GM12878 (cell line): ENCODE data around the gene B3GNT2. TPM values are rescaled to one million over a fixed set of nuclear protein-coding genes. Genes with fewer than 3 reads are reported as not detected.

Experiments
- ATAC-seq: fragments of 200-7000 bp; cut with Tn5 transposase; 3 replicates; pipeline ENCODE4 v1.9.1; 2020; ENCODE audit warnings: mild to moderate bottlenecking, moderate library complexity
- BruUV-seq: library from RNA; stranded (reverse); fragments of 400-500 nt; replicated peaks from 2 replicates; lab custom pipeline; 2021; lab: Mats Ljungman, UMichigan
- CTCF ChIA-PET: fragments of 300-600 bp; sonication (Branson Sonifier 250); formaldehyde crosslinking; extraction: SDS; loops from one replicate; lab custom pipeline; 2021; ENCODE audit warnings: inconsistent platforms; lab: Yijun Ruan, JAX
- POLR2A ChIA-PET: fragments of 350-600 bp; formaldehyde crosslinking; extraction: SDS; loops from one replicate; lab custom pipeline; 2021; ENCODE audit warnings: inconsistent platforms; lab: Charles Lee
- RAD21 ChIA-PET: fragments of 300-600 bp; sonication (Branson Sonifier 250); formaldehyde crosslinking; loops from one replicate; lab custom pipeline; 2023; ENCODE audit warnings: antibody characterized with exemption; ENCODE audit not compliant: unreplicated experiment; lab: Charles Lee
- SMC1A ChIA-PET: fragments of 300-600 bp; sonication (Branson Sonifier 250); formaldehyde crosslinking; loops from one replicate; lab custom pipeline; 2023; ENCODE audit not compliant: unreplicated experiment, uncharacterized antibody; lab: Charles Lee
- DNase-seq: peaks from one replicate; pipeline ENCODE4 v3.0.0-alpha.2; 2011; ENCODE audit warnings: low read depth, low spot score
- FAIRE-seq: peaks from 3 replicates; lab custom pipeline; 2011; peaks lifted over from hg19 to GRCh38; lab: Jason Lieb, UNC
- H2AFZ ChIP-seq: 2 replicates; pipeline ENCODE4 v1.6.0; 2011; ENCODE audit warnings: low read depth, low read length, control low read depth; ENCODE audit not compliant: control insufficient read depth
- H3K27ac ChIP-seq: 2 replicates; pipeline ENCODE4 v1.5.1; 2011; ENCODE audit warnings: control low read depth; ENCODE audit not compliant: control insufficient read depth, insufficient read depth
- H3K27me3 ChIP-seq, 2 experiments: replicated peaks in 1 of 2; 2 replicates each; pipeline versions ENCODE4 v1.6.0 to v1.6.1; 2011; ENCODE audit warnings: low read length in 1 of 2; ENCODE audit not compliant: control insufficient read depth in 2 of 2, insufficient read depth in 2 of 2
- H3K36me3 ChIP-seq, 2 experiments: 2 replicates each; pipeline ENCODE4 v1.5.1; 2011; ENCODE audit warnings: low read length in 1 of 2; ENCODE audit not compliant: control insufficient read depth in 2 of 2, insufficient read depth in 2 of 2
- H3K4me1 ChIP-seq: 2 replicates; pipeline ENCODE4 v1.6.1; 2011; ENCODE audit warnings: mild to moderate bottlenecking, low read length, moderate library complexity, mixed read lengths; ENCODE audit not compliant: control insufficient read depth, insufficient read depth
- H3K4me2 ChIP-seq: 2 replicates; pipeline ENCODE4 v1.6.0; 2011; ENCODE audit warnings: control low read depth; ENCODE audit not compliant: control insufficient read depth, insufficient read depth
- H3K4me3 ChIP-seq: fragments of 200-600 bp; sonication (generic); 2 replicates; pipeline ENCODE4 v1.5.1; 2016
- H3K79me2 ChIP-seq: 2 replicates; pipeline ENCODE4 v1.6.0; 2011; ENCODE audit warnings: low read length; ENCODE audit not compliant: control insufficient read depth, insufficient read depth
- H3K9ac ChIP-seq: 2 replicates; pipeline ENCODE4 v1.8.0; 2011; ENCODE audit warnings: low read length, control low read depth, mixed read lengths; ENCODE audit not compliant: control insufficient read depth, insufficient read depth
- H3K9me3 ChIP-seq: replicated peaks from 3 replicates; pipeline ENCODE4 v1.5.1; 2011; ENCODE audit warnings: mild to moderate bottlenecking, low read length; ENCODE audit not compliant: control insufficient read depth, insufficient read depth
- H4K20me1 ChIP-seq: 2 replicates; pipeline ENCODE4 v1.6.0; 2011; ENCODE audit not compliant: control insufficient read depth, insufficient read depth
- CREB1 ChIP-seq: IDR thresholded peaks from 2 replicates; pipeline ENCODE4 v1.6.1; 2012; ENCODE audit warnings: low read depth, mild to moderate bottlenecking, inconsistent platforms
- ESRRA ChIP-seq: IDR thresholded peaks from 2 replicates; pipeline ENCODE4 v1.6.1; 2012; ENCODE audit warnings: mild to moderate bottlenecking, low read length, improper control_type of control experiment
- GATAD2B ChIP-seq: fragments of 450-650 bp; conservative IDR thresholded peaks from 2 replicates; pipeline ENCODE4 v1.6.1; 2017; ENCODE audit warnings: low read depth, mild to moderate bottlenecking, moderate library complexity
- MAX ChIP-seq: IDR thresholded peaks from 2 replicates; pipeline ENCODE4 v1.6.1; 2012; ENCODE audit warnings: low read depth, low read length, improper control_type of control experiment
- NBN ChIP-seq: fragments of 450-650 bp; IDR thresholded peaks from 2 replicates; pipeline ENCODE4 v1.6.1; 2016
- NRF1 ChIP-seq: conservative IDR thresholded peaks from 2 replicates; pipeline ENCODE4 v1.6.1; 2011; ENCODE audit warnings: mild to moderate bottlenecking, low read depth, low read length, improper control_type of control experiment
- POLR2A ChIP-seq: IDR thresholded peaks from 2 replicates; pipeline ENCODE4 v1.6.1; 2011; ENCODE audit warnings: low read depth, mild to moderate bottlenecking, low read length
- RAD21 ChIP-seq: IDR thresholded peaks from 2 replicates; pipeline ENCODE4 v1.6.1; 2011; ENCODE audit warnings: mild to moderate bottlenecking, low read depth, low read length, moderate library complexity; ENCODE audit not compliant: insufficient read depth
- SKIL ChIP-seq: fragments of 450-650 bp; IDR thresholded peaks from 2 replicates; pipeline ENCODE4 v1.6.1; 2017; ENCODE audit warnings: mild to moderate bottlenecking, low read depth, inconsistent platforms; ENCODE audit not compliant: poor library complexity, severe bottlenecking
- SMAD1 ChIP-seq: fragments of 450-650 bp; IDR thresholded peaks from 2 replicates; pipeline ENCODE4 v1.6.1; 2018; ENCODE audit warnings: mild to moderate bottlenecking, low read depth; ENCODE audit not compliant: partially characterized antibody
- SMARCA5 ChIP-seq: fragments of 450-650 bp; IDR thresholded peaks from 2 replicates; pipeline ENCODE4 v1.6.1; 2017; ENCODE audit warnings: mild to moderate bottlenecking
- SPI1 ChIP-seq: IDR thresholded peaks from 2 replicates; pipeline ENCODE4 v1.6.1; 2011; ENCODE audit warnings: low read depth, mild to moderate bottlenecking, low read length, moderate library complexity, borderline replicate concordance; ENCODE audit not compliant: insufficient read depth
- TBL1XR1 ChIP-seq: IDR thresholded peaks from 2 replicates; pipeline ENCODE4 v1.6.1; 2012; ENCODE audit warnings: low read depth, low read length, improper control_type of control experiment
- ZBED1 ChIP-seq: IDR thresholded peaks from 2 replicates; pipeline ENCODE4 v1.6.1; 2016; ENCODE audit warnings: borderline replicate concordance
- WGBS: methylation state at CpG from one replicate; pipeline ENCODE4 v1.1.6; 2016; ENCODE audit warnings: low lambda C conversion rate; ENCODE audit not compliant: insufficient replicate concordance, insufficient coverage; ENCODE audit errors: missing lambda C conversion rate; 5-methylcytosine and 5-hydroxymethylcytosine counted together
- in situ Hi-C: fragments of 300-500 bp; cut with MboI; formaldehyde crosslinking; loops from 9 replicates; pipeline ENCODE4 v1.14.3; 2018; ENCODE audit warnings: mixed read lengths
- intact Hi-C: fragments of 100-400 bp; cut with micrococcal nuclease; formaldehyde crosslinking; loops from one replicate; pipeline ENCODE4 v1.14.2; 2022; ENCODE audit not compliant: unreplicated experiment
- polyA plus RNA-seq, 11 experiments: library from polyadenylated mRNA; depleted of rRNA in 4 of 11; unstranded in 6 of 11; stranded (reverse) in 5 of 11; fragments of >200 nt; fragmentation: Nextera tagmentation in 4 of 11; fragmentation: Illumina TruSeq in 1 of 11; extraction: Ambion mirVana in 4 of 11; extraction: Trizol in 1 of 11; gene quantifications; 1 replicate in 1 of 11; 2 replicates in 10 of 11; pipeline versions ENCODE4 v1.2.1 to v1.2.3, GENCODE V29; 2011 to 2016; ENCODE audit warnings: inconsistent platforms in 2 of 11, missing spikeins in 2 of 11, low read depth in 1 of 11
- total RNA-seq, 4 experiments: library from RNA; depleted of rRNA in 3 of 4; stranded (reverse); fragments of >200 nt in 3 of 4; fragmentation: Illumina TruSeq in 1 of 4; extraction: Trizol in 1 of 4; gene quantifications; 2 replicates each; pipeline versions ENCODE4 v1.2.1 to v1.2.3, GENCODE V29; 2013 to 2021
- TF ChIP-seq, protein P1 (sequence below): fragments of 450-650 bp; IDR thresholded peaks from 2 replicates; pipeline ENCODE4 v1.6.1; 2014; ENCODE audit warnings: mild to moderate bottlenecking
- TF ChIP-seq, protein P2 (sequence below): fragments of 450-650 bp; conservative IDR thresholded peaks from 2 replicates; pipeline ENCODE4 v1.6.1; 2017; ENCODE audit warnings: mild to moderate bottlenecking, moderate library complexity

Gene B3GNT2
- total and polyA plus RNA-seq, 10 of the 15 experiments (the other 5 are each of a cell fraction or from before 2014, with no cell fraction given) = 19.7 to 103 (median 76.3) TPM

GRCh38 chr2:62197011-62197924, 1.4 kb downstream of the B3GNT2 start:
- POLR2A ChIA-PET = interaction anchor here (0.6 to 2.6 kb wide), 13 partner anchors 19 to 202 kb away, joined by 3 to 13 read pairs (median 4); no protein-coding TSS in a partner anchor
- ATAC-seq = peak; percentile 34
- intact Hi-C loops = loop anchor here (1.0 to 10.0 kb wide), 3 partner anchors 52 to 132 kb away; no protein-coding TSS in a partner anchor
- TF ChIP-seq, protein P1, sequence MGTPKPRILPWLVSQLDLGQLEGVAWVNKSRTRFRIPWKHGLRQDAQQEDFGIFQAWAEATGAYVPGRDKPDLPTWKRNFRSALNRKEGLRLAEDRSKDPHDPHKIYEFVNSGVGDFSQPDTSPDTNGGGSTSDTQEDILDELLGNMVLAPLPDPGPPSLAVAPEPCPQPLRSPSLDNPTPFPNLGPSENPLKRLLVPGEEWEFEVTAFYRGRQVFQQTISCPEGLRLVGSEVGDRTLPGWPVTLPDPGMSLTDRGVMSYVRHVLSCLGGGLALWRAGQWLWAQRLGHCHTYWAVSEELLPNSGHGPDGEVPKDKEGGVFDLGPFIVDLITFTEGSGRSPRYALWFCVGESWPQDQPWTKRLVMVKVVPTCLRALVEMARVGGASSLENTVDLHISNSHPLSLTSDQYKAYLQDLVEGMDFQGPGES = no peak
- 0 out of 2 replicates have a peak, but pooled peaks have one; percentile 20 for TF ChIP-seq CREB1
- TF ChIP-seq RAD21 = peak; percentile 37; the same call in 1 of the 2 replicates
- 0 out of 2 replicates have a peak, but pooled peaks have one; percentile 25 for TF ChIP-seq ZBED1
- TF ChIP-seq TBL1XR1 = 0 out of 2 replicates have a peak, but pooled peaks have one; percentile 19
- peak; percentile 48 for TF ChIP-seq SKIL
- 0 out of 2 replicates have a peak, but pooled peaks have one; percentile 22 for TF ChIP-seq NBN
- peak; percentile 4; the same call in 1 of the 2 replicates for TF ChIP-seq MAX
- TF ChIP-seq ESRRA = 0 out of 2 replicates have a peak, but pooled peaks have one; percentile 43
- peak; percentile 54; the same call in 1 of the 2 replicates for TF ChIP-seq POLR2A
- TF ChIP-seq, protein P2, sequence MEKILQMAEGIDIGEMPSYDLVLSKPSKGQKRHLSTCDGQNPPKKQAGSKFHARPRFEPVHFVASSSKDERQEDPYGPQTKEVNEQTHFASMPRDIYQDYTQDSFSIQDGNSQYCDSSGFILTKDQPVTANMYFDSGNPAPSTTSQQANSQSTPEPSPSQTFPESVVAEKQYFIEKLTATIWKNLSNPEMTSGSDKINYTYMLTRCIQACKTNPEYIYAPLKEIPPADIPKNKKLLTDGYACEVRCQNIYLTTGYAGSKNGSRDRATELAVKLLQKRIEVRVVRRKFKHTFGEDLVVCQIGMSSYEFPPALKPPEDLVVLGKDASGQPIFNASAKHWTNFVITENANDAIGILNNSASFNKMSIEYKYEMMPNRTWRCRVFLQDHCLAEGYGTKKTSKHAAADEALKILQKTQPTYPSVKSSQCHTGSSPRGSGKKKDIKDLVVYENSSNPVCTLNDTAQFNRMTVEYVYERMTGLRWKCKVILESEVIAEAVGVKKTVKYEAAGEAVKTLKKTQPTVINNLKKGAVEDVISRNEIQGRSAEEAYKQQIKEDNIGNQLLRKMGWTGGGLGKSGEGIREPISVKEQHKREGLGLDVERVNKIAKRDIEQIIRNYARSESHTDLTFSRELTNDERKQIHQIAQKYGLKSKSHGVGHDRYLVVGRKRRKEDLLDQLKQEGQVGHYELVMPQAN = 0 out of 2 replicates have a peak, but pooled peaks have one; percentile 39
- TF ChIP-seq SMARCA5 = 0 out of 2 replicates have a peak, but pooled peaks have one; percentile 23
- TF ChIP-seq NRF1 = no peak
- TF ChIP-seq SMAD1 = peak; percentile 41
- no peak for TF ChIP-seq SPI1
- TF ChIP-seq GATAD2B = 0 out of 2 replicates have a peak, but pooled peaks have one; percentile 44

More at GRCh38 chr2:62197011-62197924, 1.4 kb downstream of the B3GNT2 start:
- no TSS peak for BruUV-seq
- ChIA-PET RAD21 (interaction anchor here (0.7 to 5.1 kb wide), 20 partner anchors 12 to 214 kb away, joined by 3 to 114 read pairs (median 6); no protein-coding TSS in a partner anchor), CTCF (interaction anchor here (0.6 to 1.7 kb wide), 11 partner anchors 12 to 217 kb away, joined by 3 to 7 read pairs (median 4); no protein-coding TSS in a partner anchor), SMC1A (interaction anchor here (0.8 to 5.1 kb wide), 18 partner anchors 12 to 243 kb away, joined by 3 to 91 read pairs (median 5); no protein-coding TSS in a partner anchor)
- Histone ChIP-seq H3K4me1 (peaks cover 19% of the 10 kb centered on the region), H2AFZ (no peak overlapping the region), H3K9ac (peak overlapping the region; percentile 94), H4K20me1 (peaks cover 12% of the 10 kb centered on the region), H3K36me3 (peaks cover 0 to 3% of the 10 kb centered on the region in 2 experiments; a peak in 1 of 4 replicates), H3K4me3 (peak overlapping the region; percentile 86), H3K79me2 (peaks cover 88% of the 10 kb centered on the region), H3K27me3 (no peaks in the 10 kb centered on the region), H3K9me3 (no peaks in the 10 kb centered on the region), H3K27ac (peak overlapping the region; percentile 89), H3K4me2 (peak overlapping the region; percentile 80; the same call in 1 of the 2 replicates)
- DNase-seq (no peak), FAIRE-seq (no peak)
- WGBS = under 1% methylated on average over 40 of the region's 48 CpGs
- in situ Hi-C loops = no loop called here
